Upper lobe of left lung (tissue), 4 donors: ENCODE data around the gene STKLD1.

Source experiments
- CTCF ChIP-seq, 6 experiments: fragments of 450-650 bp in 4 of 6; fragments of 200-600 bp in 2 of 6; sonication (generic) in 2 of 6; IDR thresholded peaks; one replicate each; pipeline ENCODE4 v1.5.1; 2016 to 2019; ENCODE audit warnings: antibody characterized with exemption in 6 of 6
- EP300 ChIP-seq, 4 donors: sonication (generic); formaldehyde crosslinking; IDR thresholded peaks; one replicate each; pipeline ENCODE4 v1.5.1; 2017; ENCODE audit warnings: antibody characterized with exemption in 4 of 4, control low read depth in 2 of 4
- POLR2A ChIP-seq, 4 donors: fragments of 450-650 bp; IDR thresholded peaks; one replicate each; pipeline ENCODE4 v1.5.1; 2016 to 2017; ENCODE audit warnings: antibody characterized with exemption in 4 of 4, mild to moderate bottlenecking in 2 of 4
- POLR2AphosphoS5 ChIP-seq, 2 donors: sonication (generic); formaldehyde crosslinking; IDR thresholded peaks; one replicate each; pipeline ENCODE4 v1.5.1; 2017; ENCODE audit warnings: antibody characterized with exemption in 2 of 2

- TF ChIP-seq POLR2A (IDR thresholded peaks at IDR 0.05) = no peak
- no peak for TF ChIP-seq CTCF (IDR thresholded peaks at IDR 0.05)
- TF ChIP-seq POLR2AphosphoS5 (IDR thresholded peaks at IDR 0.05) = no peak
- no peak for TF ChIP-seq EP300 (IDR thresholded peaks at IDR 0.05)
Measured at GRCh38 chr9:133333566-133333965, 42.6 kb upstream of the STKLD1 start.
